ENCODE results near the gene CTDNEP1. TPM values are rescaled to one million over a fixed set of nuclear protein-coding genes. Genes with fewer than 3 reads are reported as not detected.

Gene CTDNEP1
- total RNA-seq, 1 donor from 2014 or later: 109 TPM

DNA sequence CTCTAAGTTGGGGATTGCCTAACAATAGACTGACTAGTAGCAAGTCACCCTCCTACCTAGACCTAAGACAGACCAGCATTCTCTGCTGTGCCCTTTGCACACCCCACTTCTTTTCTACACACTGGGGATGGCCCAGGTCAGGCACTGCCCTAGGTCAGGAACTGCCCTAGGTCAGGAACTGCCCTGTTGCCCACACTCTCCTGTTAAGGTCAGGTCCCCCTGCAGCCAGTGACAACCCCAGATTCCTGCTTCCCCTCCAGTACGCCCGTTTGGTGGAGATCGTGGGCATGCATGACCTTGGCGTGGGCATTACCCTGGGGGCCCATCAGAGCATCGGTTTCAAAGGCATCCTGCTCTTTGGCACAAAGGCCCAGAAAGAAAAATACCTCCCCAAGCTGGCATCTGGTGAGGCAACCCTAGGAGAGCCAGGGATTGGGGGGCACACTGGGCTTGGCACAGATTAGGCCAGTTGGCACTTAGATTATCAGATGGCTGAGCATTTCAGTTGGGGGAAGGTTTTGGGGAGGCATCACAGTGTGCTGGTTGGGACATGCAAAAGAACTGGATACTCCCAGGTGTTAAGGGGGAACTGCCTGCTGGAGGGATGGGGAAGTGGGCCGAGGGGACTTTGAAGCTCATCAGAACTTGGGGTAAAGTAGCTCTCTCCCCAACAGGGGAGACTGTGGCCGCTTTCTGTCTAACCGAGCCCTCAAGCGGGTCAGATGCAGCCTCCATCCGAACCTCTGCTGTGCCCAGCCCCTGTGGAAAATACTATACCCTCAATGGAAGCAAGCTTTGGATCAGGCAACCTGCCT, 30.0 kb downstream of the CTDNEP1 start:
- DNase-seq (peak; percentile 29), ATAC-seq (ENCODE audit: poor library complexity) (no peak)
- intact Hi-C loops (cut with DNase I): no loop called here

GRCh38 chr17:7220593-7221277, 30.8 kb downstream of the CTDNEP1 start:
- DNase-seq: peak; percentile 60
- intact Hi-C loops (cut with DNase I): no loop called here
- peak; percentile 5 for ATAC-seq (ENCODE audit: poor library complexity)

GRCh38 chr17:7219812-7220592, 31.5 kb downstream of the CTDNEP1 start, which contains the start of the genes ACADVL and DLG4:
Gene ACADVL, plus strand, starts transcription at chr17:7219938. Its CDS starts 47 bp downstream, at chr17:7219985.
Gene DLG4, minus strand, starts transcription at chr17:7219836.
- ATAC-seq (ENCODE audit: poor library complexity) (peak; percentile 85), DNase-seq (peak; percentile 97)
- intact Hi-C loops (cut with DNase I): no loop called here

- ATAC-seq (ENCODE audit: poor library complexity): no peak
- intact Hi-C loops (cut with DNase I): no loop called here
- peak; percentile 5 for DNase-seq
These were observed 32.2 kb downstream of the CTDNEP1 start for GRCh38 chr17:7219229-7219811.

DNA sequence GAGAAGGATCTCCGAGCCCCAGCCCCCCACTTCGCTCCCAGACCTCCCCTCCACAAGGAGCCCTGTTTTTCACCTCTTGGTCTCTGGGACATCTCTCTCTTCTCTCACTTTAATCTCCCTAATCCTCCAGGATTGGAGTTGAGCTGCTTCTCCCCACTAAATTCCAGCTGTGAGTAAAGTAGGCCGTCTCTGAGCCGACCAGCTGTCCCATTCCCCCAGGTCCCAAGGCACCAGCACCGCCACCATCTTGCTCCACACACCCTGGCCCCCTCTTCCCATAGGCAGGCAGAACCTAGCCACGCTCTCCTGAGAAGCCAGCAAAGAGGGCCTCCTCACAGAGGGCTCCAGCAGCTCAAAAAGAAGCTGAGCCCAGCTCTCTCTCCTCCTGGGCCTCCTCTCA, 32.8 kb downstream of the CTDNEP1 start:
- intact Hi-C loops (cut with DNase I): no loop called here
- no peak for ATAC-seq (ENCODE audit: poor library complexity)
- peak; percentile 26 for DNase-seq

- intact Hi-C loops (cut with DNase I): no loop called here
- peak; percentile 51 for DNase-seq
- no peak for ATAC-seq (ENCODE audit: poor library complexity)
These were observed 33.4 kb downstream of the CTDNEP1 start for GRCh38 chr17:7218166-7218565.

GRCh38 chr17:7217113-7217987, 34.2 kb downstream of the CTDNEP1 start:
- DNase-seq (peak; percentile 64), ATAC-seq (ENCODE audit: poor library complexity) (no peak)
- intact Hi-C loops (cut with DNase I): no loop called here

- intact Hi-C loops (cut with DNase I): no loop called here
- ATAC-seq (ENCODE audit: poor library complexity) (no peak), DNase-seq (no peak)
These were observed 35.1 kb downstream of the CTDNEP1 start for GRCh38 chr17:7216242-7217112.

DNA sequence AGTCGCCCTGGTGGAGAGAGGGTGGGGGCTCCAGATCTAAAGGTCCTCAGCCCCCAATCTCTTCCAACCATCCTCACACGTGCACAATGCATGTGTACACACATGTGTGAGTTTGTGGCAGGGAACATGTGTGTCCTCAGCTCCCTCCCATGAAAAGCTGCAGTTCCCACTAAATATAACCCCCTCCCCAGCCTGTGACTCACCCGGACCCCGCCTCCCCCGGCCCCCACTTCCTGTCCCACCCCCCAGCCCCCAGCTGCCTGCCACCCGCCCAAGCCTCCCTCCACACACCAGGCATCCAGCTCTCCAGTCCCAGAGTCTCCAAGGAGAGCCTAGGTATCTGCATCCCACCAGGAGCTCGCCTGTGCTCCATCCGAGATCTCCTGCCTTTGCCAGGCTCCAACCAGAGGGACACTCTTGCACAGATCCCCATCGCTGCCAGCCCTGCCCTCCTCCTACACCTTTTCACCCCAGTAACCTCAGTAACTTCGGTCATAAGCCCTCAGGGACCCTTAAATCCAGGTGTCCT, 35.8 kb downstream of the CTDNEP1 start:
- intact Hi-C loops (cut with DNase I): no loop called here
- no peak for DNase-seq
- no peak for ATAC-seq (ENCODE audit: poor library complexity)

DNA sequence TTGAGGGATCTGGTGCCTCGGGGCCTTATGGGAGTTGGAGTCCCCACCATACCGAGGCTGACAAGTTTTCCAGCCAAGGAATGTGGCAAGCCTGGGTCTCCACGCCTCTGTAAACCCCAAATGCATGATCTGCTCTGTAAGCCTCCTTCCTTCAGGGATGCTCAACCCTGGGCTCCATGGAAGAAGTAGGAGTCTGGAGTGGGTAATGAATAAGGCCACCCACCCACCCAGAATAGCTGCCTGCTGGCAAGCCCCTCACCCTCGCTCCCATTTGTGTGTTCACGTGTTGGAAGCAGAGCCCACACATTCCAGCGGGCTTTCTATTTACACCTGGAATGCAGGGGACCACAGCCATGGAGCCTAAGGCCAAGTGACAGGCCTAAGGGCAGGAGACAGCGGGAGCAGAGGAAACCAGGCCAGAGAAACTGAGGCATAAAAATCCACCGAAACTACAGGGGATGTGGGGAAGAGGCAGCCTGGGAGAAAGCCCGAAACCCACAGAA, 36.3 kb downstream of the CTDNEP1 start:
- ATAC-seq (ENCODE audit: poor library complexity): no peak
- intact Hi-C loops (cut with DNase I): no loop called here
- no peak for DNase-seq

- DNase-seq: peak; percentile 99
- intact Hi-C loops (cut with DNase I): no loop called here
These were observed 37.0 kb downstream of the CTDNEP1 start for GRCh38 chr17:7214300-7215135.

DNA sequence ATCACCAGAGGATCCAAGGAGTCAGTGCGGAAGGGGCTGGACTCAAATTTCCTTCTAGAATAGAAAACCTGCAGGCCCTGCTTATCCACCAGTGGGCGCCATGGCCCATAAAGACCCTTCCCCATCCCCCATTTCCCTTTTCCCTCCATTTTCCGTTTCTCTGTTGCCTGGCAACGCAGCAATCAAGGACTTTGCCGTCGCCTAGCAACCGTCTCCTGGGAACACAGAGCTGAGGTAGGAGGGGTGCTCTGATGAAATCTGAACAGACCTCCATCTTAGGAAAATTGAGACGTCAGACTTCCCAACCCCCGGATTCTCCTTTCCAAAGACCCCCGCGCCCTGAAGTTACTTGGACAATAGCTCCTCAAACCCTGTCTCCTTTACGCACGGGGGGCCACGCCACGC, 37.6 kb downstream of the CTDNEP1 start:
- intact Hi-C loops (cut with DNase I): no loop called here
- DNase-seq (no peak), ATAC-seq (ENCODE audit: poor library complexity) (no peak)

More at GRCh38 chr17:7214300-7215135, 37.0 kb downstream of the CTDNEP1 start:
- peak; percentile 89 for ATAC-seq (ENCODE audit: poor library complexity)

DNA sequence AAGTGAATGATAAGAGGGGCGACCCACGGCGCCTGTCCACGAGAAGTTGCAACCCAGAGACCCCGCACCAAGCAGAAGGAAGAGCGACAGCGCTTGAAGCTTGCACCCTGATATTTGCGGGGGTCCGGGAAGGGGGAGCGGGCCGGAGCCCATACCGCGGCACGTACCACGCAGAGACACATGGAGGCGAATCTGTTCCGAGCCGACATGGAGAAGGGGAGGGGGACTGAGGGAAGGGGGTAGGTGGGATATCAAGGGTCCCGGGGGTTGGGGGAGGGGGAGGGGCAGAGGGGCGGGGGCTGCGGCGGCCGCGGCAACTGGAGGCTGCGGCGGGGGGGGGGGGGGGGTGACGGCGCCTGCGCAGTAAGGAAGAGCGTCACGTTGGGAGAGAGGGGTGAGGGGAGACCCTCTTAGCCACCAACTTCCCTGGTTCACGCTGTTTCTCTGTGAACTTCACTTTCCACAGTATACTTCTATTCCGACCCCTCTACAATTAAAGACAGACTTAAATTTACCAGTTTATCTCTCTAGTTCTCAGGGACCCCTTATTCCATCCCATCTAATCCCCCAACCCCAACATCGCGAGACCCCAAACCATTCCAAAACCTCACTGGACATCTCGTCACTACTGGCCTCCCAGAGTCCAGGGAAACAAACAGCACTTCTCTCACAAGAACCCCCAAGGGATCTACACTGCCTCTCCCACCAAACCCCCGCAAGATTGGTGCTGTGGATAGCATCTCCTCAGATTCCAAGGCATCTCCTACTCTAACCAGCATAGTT, 39.9 kb downstream of the CTDNEP1 start:
- intact Hi-C loops (cut with DNase I): no loop called here
- DNase-seq: no peak
- ATAC-seq (ENCODE audit: poor library complexity): no peak

DNA sequence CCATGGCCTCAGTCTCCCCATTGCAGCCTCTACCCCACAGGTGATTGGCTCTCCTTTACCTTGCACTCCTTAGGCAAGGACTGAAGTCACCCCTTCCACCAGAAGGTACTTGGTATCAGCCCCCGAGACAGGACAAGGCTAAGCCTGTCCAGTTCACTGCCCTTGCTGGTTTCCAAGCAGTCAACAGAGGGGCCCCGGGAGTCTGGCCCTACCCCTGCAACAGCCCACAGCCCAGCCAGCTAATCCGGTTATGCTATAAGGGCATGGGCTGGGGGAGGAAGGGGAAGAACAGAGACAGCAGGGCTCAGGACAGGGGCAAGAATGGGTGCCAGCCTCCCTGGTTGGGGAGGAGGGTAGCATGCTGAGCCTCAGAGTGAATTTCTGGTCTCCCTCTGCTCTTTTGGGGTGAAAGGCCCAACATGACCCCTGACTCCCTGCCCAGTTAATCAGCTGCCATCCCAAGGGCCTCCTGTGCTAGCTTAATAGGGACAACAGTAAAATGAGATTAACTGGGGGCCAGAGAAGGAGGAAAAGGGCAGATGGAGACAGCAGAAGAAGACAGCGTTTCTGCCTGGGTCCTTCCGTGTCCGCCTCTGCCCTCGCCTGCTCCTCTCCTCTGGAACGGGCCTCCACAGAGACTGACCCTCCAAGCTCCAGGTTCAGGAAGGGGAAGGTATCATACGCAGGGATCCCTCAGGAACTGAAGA, 42.6 kb downstream of the CTDNEP1 start:
- ATAC-seq (ENCODE audit: poor library complexity): no peak

More for the DNA sequence above, 42.6 kb downstream of the CTDNEP1 start:
- no peak for DNase-seq
- intact Hi-C loops (cut with DNase I): no loop called here

Data from Right ventricle myocardium superior (tissue), 1 donor.